OCI-LY3 (cell line): ENCODE data around the gene DUSP19.

Source experiments
- H2AFZ ChIP-seq: fragments of 200-600, 300-600 bp; shearing (Covaris generic); 2 replicates; pipeline ENCODE4 v1.6.0; 2014; ENCODE audit warnings: antibody characterized with exemption, low read depth, low read length
- H3K27ac ChIP-seq: fragments of 200-600, 300-600 bp; sonication (generic); 2 replicates; pipeline ENCODE4 v1.5.1; 2014; ENCODE audit warnings: mild to moderate bottlenecking, low read length, moderate library complexity, mixed read lengths
- H3K27me3 ChIP-seq: fragments of 200-600, 300-600 bp; sonication (generic); 2 replicates; pipeline ENCODE4 v1.6.1; 2014; ENCODE audit warnings: low read depth, low read length, mixed read lengths
- H3K36me3 ChIP-seq: fragments of 200-600, 300-600 bp; sonication (generic); replicated peaks from 2 replicates; pipeline ENCODE3; 2014; ENCODE audit warnings: low read depth, low read length, mixed read lengths
- H3K4me1 ChIP-seq: fragments of 300-600, 200-600 bp; sonication (generic); 2 replicates; pipeline ENCODE4 v1.6.1; 2014; ENCODE audit warnings: low read length, mixed read lengths
- H3K4me2 ChIP-seq: fragments of 200-600, 300-600 bp; sonication (generic); 2 replicates; pipeline ENCODE4 v1.6.1; 2014; ENCODE audit warnings: low read length, mixed read lengths
- H3K4me3 ChIP-seq: fragments of 300-600, 200-600 bp; sonication (generic); 2 replicates; pipeline ENCODE4 v1.5.1; 2014; ENCODE audit warnings: antibody characterized with exemption, mild to moderate bottlenecking, low read length, moderate library complexity
- H3K79me2 ChIP-seq: fragments of 300-600, 200-600 bp; shearing (Covaris generic); 2 replicates; pipeline ENCODE4 v1.6.1; 2014; ENCODE audit warnings: mild to moderate bottlenecking, low read length, mixed read lengths
- H3K9ac ChIP-seq: fragments of 300-600, 200-600 bp; shearing (Covaris generic); 2 replicates; pipeline ENCODE4 v1.6.0; 2014; ENCODE audit warnings: mild to moderate bottlenecking, low read length, moderate library complexity
- H3K9me3 ChIP-seq: fragments of 200-600, 300-600 bp; shearing (Covaris generic); 2 replicates; pipeline ENCODE4 v1.6.1; 2014; ENCODE audit warnings: low read length, mixed read lengths; ENCODE audit not compliant: insufficient read depth
- H4K20me1 ChIP-seq: fragments of 200-600, 300-600 bp; sonication (generic); 2 replicates; pipeline ENCODE4 v1.6.1; 2016; ENCODE audit warnings: low read length, mixed read lengths; ENCODE audit not compliant: insufficient read depth
- EZH2phosphoT487 ChIP-seq: fragments of 200-600 bp; shearing (Covaris generic); IDR thresholded peaks from 2 replicates; pipeline ENCODE4 v1.6.1; 2018; ENCODE audit warnings: antibody characterized with exemption, mixed run types, low read depth
- TF ChIP-seq, protein P1 (sequence below): fragments of 200-600, 300-600 bp; sonication (generic); IDR thresholded peaks from 2 replicates; pipeline ENCODE4 v1.5.1; 2014; ENCODE audit warnings: antibody characterized with exemption, low read length, low read depth

DUSP19 gene

DNA sequence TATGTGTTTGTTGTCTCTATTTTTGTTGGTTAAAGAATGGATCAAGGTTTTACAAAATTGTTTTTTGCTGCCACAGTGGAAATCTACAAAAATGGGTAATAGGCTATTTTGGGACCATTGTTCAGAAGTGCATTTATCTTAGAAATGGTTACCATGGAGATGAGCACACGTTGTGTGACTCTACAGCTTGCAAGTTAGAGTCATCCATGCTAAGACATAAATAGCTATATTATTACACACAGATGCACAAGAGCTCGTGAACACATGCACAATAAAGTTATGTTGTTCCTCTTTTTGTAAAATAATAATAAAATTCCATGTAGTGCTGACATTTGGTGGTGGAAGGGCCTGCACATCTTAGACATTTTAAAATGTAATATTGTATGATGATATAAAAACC, 15.5 kb upstream of the DUSP19 start:
- H3K4me3 ChIP-seq, result no peak overlapping the region
- no peak overlapping the region for H2AFZ ChIP-seq
- H4K20me1 ChIP-seq, result no peaks in the 10 kb centered on the region
- peaks cover 14% of the 10 kb centered on the region; the same call in 1 of the 2 replicates for H3K27me3 ChIP-seq
- peaks cover 5% of the 10 kb centered on the region; the same call in 1 of the 2 replicates for H3K4me1 ChIP-seq
- no peak overlapping the region for H3K9ac ChIP-seq
- H3K36me3 ChIP-seq, result no peaks in the 10 kb centered on the region
- no peaks in the 10 kb centered on the region for H3K79me2 ChIP-seq
- H3K27ac ChIP-seq, result no peak overlapping the region
- no peak overlapping the region for H3K4me2 ChIP-seq
- H3K9me3 ChIP-seq, result no peaks in the 10 kb centered on the region
- TF ChIP-seq, protein P1, sequence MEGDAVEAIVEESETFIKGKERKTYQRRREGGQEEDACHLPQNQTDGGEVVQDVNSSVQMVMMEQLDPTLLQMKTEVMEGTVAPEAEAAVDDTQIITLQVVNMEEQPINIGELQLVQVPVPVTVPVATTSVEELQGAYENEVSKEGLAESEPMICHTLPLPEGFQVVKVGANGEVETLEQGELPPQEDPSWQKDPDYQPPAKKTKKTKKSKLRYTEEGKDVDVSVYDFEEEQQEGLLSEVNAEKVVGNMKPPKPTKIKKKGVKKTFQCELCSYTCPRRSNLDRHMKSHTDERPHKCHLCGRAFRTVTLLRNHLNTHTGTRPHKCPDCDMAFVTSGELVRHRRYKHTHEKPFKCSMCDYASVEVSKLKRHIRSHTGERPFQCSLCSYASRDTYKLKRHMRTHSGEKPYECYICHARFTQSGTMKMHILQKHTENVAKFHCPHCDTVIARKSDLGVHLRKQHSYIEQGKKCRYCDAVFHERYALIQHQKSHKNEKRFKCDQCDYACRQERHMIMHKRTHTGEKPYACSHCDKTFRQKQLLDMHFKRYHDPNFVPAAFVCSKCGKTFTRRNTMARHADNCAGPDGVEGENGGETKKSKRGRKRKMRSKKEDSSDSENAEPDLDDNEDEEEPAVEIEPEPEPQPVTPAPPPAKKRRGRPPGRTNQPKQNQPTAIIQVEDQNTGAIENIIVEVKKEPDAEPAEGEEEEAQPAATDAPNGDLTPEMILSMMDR, result no peak
- no peak for TF ChIP-seq EZH2phosphoT487

DNA sequence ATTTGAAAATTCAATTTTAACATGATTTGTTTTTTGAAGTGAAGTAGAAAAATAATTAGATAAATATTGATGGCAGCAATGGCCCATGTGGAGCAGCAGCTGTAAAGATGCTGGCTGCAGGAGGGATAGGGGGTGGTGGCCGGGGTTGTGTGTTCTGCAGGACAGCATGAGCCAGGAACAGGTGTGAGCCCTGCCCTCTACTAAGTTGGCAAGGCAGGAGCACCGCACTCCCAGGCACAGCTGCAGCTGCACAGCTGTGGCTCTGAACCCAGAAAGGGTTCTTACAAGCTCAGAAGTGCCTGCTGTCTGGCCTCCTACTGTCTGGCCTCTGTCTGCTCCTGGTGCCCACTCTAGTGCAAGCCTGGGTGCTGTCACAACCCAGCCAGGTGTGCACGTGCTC, 10.0 kb upstream of the DUSP19 start:
- Histone ChIP-seq H2AFZ (no peak overlapping the region), H3K9me3 (peaks cover 7% of the 10 kb centered on the region; the same call in 1 of the 2 replicates), H3K4me3 (no peak overlapping the region), H3K4me2 (no peak overlapping the region), H3K36me3 (no peaks in the 10 kb centered on the region), H4K20me1 (no peaks in the 10 kb centered on the region), H3K9ac (no peak overlapping the region), H3K79me2 (no peaks in the 10 kb centered on the region), H3K4me1 (no peaks in the 10 kb centered on the region), H3K27me3 (peaks cover 14% of the 10 kb centered on the region), H3K27ac (no peak overlapping the region)
- TF ChIP-seq EZH2phosphoT487, result no peak
- TF ChIP-seq, protein P1, result no peak

DNA sequence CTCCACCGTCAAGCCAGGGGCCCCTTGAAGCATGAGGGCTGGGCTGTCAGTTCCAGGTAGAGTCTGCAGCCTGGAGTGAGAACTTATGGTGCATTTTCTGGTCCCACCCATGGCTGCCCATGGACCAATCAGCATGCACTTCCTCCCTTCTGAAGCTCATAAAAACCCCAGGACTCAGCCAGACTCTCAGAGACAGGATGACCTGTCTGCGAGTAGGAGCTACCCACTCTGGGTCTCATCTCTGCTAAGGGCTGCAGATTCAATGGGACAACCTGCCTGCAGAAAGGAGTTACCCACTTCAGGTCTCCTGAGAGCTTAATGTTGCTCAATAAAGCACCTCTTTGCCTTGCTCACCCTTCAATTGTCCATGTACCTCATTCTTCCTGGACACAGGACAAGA, 9.4 kb upstream of the DUSP19 start:
- Histone ChIP-seq H3K27me3 (peaks cover 18% of the 10 kb centered on the region), H3K4me2 (no peak overlapping the region), H3K36me3 (no peaks in the 10 kb centered on the region), H3K9me3 (peaks cover 7% of the 10 kb centered on the region; the same call in 1 of the 2 replicates), H3K9ac (no peak overlapping the region), H3K4me3 (no peak overlapping the region), H4K20me1 (no peaks in the 10 kb centered on the region), H2AFZ (no peak overlapping the region), H3K4me1 (no peaks in the 10 kb centered on the region), H3K27ac (no peak overlapping the region), H3K79me2 (no peaks in the 10 kb centered on the region)
- no peak for TF ChIP-seq EZH2phosphoT487
- TF ChIP-seq, protein P1, result no peak

DNA sequence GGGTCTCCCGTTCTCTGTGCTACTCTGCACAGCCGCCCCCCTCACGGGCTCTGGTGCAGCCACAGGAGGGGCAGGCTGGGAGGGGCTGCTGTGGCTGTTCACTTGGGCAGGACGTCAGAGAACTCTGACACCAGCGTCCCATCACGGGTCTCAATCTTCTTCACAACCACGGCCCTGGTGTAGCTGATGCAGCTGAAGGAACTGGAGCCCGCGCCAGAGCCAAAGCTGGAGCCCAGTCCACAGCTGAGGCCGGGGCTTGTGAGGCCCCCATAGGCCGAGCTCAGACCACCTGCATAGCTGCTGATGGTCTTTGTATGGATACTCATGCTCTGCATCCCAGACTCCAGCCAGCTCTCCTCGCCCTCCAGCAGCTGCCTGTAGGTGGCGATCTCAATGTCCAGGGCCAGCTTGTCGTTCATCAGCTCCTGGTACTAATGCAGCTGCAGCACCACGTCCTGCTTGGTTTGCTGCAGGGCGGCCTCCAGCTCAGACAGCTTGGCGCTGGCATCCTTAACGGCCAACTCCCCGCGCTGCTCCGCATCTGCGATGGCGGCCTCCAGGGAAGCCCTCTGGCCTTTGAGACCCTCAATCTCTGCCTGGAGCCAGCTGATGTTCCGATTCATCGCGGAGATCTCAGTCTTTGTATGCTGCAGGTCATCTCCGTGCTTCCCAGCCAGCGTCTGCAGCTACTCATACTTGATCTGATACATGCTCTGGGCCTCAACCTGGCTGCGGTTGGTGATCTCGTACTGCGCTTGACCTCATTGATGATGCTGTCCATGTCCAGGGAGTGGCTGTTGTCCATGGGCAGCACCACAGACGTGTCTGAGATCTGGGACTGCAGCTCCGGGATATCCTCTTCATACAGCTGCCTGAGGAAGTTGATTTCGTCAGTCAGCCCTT, 7.4 kb upstream of the DUSP19 start:
- no peak overlapping the region for H3K4me3 ChIP-seq
- H3K27ac ChIP-seq, result no peak overlapping the region
- no peaks in the 10 kb centered on the region for H3K79me2 ChIP-seq
- H3K27me3 ChIP-seq, result peaks cover 29% of the 10 kb centered on the region
- peaks cover 7% of the 10 kb centered on the region; the same call in 1 of the 2 replicates for H3K9me3 ChIP-seq
- no peaks in the 10 kb centered on the region for H3K4me1 ChIP-seq
- H3K4me2 ChIP-seq, result no peak overlapping the region
- H4K20me1 ChIP-seq, result no peaks in the 10 kb centered on the region
- TF ChIP-seq EZH2phosphoT487, result no peak
- TF ChIP-seq, protein P1, result peak; percentile 12; the same call in 1 of the 2 replicates
- no peak overlapping the region for H3K9ac ChIP-seq
- no peak overlapping the region for H2AFZ ChIP-seq
- H3K36me3 ChIP-seq, result no peaks in the 10 kb centered on the region
